Measurements from ENCODE around the gene AGMAT.
A peak's percentile ranks its signal among the peaks of the same experiment; 100 is the strongest.

Gene AGMAT, protein sequence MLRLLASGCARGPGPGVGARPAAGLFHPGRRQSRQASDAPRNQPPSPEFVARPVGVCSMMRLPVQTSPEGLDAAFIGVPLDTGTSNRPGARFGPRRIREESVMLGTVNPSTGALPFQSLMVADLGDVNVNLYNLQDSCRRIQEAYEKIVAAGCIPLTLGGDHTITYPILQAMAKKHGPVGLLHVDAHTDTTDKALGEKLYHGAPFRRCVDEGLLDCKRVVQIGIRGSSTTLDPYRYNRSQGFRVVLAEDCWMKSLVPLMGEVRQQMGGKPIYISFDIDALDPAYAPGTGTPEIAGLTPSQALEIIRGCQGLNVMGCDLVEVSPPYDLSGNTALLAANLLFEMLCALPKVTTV

DNA sequence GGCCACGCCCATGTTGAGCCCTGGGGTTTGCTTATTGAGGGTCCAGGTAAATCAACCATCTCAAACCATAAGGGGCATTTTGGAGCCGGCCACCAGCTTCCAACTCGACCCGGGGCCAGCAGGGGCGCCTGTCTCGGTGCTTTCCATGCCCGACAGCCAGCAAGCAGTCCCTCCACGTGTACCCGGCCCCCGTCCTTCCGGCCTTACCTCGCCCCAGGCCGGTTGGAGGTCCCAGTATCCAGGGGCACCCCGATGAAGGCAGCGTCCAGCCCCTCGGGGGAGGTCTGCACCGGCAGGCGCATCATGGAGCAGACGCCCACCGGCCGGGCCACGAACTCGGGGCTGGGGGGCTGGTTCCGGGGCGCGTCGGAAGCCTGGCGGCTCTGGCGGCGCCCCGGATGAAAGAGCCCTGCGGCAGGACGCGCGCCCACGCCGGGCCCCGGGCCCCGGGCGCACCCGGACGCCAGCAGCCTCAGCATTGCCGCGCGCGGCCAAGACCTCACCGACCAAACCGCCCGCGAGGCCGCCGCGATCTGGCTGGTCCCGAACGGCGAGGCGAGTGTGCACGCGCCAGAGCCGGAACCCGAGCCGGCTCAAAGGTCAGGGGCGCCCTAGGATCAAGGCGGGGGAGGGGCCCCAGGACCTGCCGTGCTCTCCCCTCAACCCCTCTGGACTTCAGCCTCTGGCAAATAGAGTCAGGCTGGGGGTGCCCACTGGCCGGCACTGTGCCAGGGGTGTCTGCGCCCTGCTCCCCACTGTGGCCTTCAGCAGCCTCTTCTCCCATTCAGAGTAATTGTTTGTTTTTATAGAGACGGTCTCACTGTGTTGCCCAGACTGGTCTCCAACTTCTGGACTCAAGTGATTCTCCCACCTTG is at the start of gene AGMAT:
TSS of gene AGMAT (minus strand) at position 563 of the 875 bp plus-strand sequence. CDS start at position 479, 84 bp downstream.
- Histone ChIP-seq H3K4me3 (ENCODE audit: low read length) (peak within 1 kb of the TSS; percentile 21), H3K36me3 (ENCODE audit: insufficient read depth, low read length) (no peaks in the 10 kb centered on the region), H2AFZ (ENCODE audit: low read depth, low read length) (peak within 1 kb of the TSS; percentile 54), H3K27me3 (ENCODE audit: insufficient read depth, low read length) (peaks cover 5% of the 10 kb centered on the region), H3K4me1 (ENCODE audit: insufficient read depth, low read length) (no peaks in the 10 kb centered on the region), H3K9me3 (ENCODE audit: low read length) (no peaks in the 10 kb centered on the region)

DNA sequence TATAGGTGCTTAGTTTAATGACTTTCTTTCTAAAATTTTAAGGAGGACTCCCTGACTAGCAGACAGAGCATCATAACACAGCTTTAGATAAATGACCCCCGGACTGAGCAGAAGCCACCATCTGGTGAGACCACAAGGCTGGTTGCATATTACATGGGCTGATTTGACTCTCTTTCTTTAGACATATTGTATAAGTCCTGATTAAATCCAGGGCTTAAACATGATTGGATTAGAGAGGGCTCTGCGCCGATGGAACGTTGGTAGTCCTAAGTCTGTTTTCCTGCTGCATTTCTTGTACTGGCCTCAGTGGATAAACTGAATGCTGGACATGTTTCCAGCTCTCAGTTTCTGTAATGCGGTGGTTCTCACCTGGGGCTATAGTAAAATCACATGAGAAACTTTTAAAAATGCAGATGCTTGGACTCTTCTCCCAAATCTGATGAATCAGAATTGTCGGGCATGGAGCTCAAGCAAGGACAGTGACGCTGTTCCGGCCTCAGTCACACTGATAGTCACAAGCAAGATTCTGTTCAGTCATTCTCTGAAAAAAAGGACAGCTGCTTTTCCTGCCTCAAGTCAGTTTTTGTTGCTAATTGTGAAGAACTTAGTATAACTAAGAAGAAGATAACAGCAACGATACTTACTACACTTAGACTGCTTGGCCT is 49.0 kb upstream of the AGMAT start:
- Histone ChIP-seq H2AFZ (ENCODE audit: low read depth, low read length) (no peak overlapping the region), H3K9me3 (ENCODE audit: low read length) (no peaks in the 10 kb centered on the region), H3K4me1 (ENCODE audit: insufficient read depth, low read length) (no peaks in the 10 kb centered on the region), H3K4me3 (ENCODE audit: low read length) (no peak overlapping the region), H3K36me3 (ENCODE audit: insufficient read depth, low read length) (peaks cover 80% of the 10 kb centered on the region), H3K27me3 (ENCODE audit: insufficient read depth, low read length) (no peaks in the 10 kb centered on the region)

DNA sequence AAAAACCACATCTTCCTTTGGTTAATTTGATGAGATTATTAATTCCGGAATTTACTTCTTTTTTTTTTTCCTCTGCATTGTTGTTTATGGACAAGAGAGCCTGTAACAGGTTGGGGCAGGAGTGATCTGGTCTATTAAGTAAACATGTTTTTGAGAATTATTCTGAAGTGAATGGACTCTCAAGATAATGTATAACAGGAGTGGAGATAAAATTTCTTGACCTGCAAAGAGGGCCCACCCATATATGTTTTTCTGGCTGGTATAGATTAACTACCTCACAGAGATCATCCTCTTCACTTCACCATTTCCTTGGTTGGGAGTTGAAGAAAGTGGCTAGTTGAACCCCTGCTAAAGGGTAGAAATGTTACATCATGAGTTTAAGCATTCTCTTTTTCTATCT is 43.2 kb upstream of the AGMAT start:
- Histone ChIP-seq H3K27me3 (ENCODE audit: insufficient read depth, low read length) (no peaks in the 10 kb centered on the region), H3K4me3 (ENCODE audit: low read length) (no peak overlapping the region), H3K36me3 (ENCODE audit: insufficient read depth, low read length) (peaks cover 41% of the 10 kb centered on the region), H3K4me1 (ENCODE audit: insufficient read depth, low read length) (no peaks in the 10 kb centered on the region), H2AFZ (ENCODE audit: low read depth, low read length) (no peak overlapping the region), H3K9me3 (ENCODE audit: low read length) (no peaks in the 10 kb centered on the region)

DNA sequence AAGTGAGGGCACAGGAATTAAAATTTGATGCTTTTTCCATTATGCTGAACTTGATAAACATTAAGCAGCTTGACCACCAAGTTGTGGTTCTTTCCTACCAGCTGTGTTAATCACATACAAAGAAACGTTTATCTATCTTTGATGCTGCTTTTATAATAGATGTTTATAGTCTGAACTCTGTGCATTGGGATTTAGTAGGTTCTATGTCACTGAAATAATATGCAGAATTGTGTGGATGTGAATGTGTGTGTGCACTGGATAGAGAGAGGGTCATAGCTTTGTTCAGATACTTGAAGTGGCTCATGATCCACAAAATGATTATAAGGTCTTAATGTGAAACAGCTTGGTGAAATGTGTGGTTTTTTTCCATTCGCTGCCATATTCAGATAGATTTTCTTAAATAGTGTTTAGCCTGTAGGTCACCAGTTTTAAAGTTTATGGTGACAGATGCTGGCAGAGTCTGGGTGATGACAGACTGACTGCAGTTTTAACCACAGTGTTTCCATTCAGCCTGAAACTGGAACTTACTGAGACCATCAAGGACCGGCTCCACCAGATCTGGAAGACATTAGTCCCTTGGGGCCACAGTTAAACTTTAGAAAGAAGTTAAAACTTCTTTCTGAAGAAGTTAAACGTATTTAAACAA is 42.6 kb upstream of the AGMAT start:
- Histone ChIP-seq H3K9me3 (ENCODE audit: low read length) (no peaks in the 10 kb centered on the region), H3K4me1 (ENCODE audit: insufficient read depth, low read length) (no peaks in the 10 kb centered on the region), H3K36me3 (ENCODE audit: insufficient read depth, low read length) (peaks cover 38% of the 10 kb centered on the region), H2AFZ (ENCODE audit: low read depth, low read length) (no peak overlapping the region), H3K27me3 (ENCODE audit: insufficient read depth, low read length) (no peaks in the 10 kb centered on the region), H3K4me3 (ENCODE audit: low read length) (no peak overlapping the region)

DNA sequence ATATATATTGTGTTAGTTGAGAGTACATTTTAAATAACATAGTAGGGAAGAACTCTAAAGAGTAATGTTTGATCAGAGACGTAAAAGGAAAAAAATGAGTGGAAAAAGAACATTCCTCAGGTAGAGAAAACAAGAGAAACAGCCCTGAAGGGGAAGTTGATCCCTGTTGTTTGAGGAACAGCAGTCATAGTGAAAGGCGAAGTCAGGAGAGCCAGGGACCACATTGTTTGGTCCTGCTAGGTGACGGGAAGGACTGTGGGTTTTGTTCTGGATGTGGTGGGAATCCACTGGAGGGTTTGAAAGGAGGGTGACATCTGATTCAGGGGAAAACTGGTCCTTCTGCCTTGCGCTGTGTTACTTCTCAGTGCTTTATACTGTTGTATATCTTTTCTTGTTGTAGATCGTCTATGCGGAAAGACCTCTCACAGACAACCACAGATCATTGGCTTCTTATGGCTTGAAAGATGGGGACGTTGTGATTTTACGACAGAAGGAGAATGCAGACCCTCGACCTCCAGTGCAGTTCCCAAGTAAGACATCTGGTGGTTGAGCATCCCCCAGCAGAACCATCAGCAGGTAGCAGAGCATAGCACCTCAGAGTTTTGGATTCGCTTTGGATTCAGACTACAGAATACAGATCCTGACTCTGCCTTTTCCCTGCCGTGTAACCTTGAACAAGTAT is 41.6 kb upstream of the AGMAT start:
- H2AFZ ChIP-seq (ENCODE audit: low read depth, low read length), result no peak overlapping the region
- no peak overlapping the region for H3K4me3 ChIP-seq (ENCODE audit: low read length)
- H3K4me1 ChIP-seq (ENCODE audit: insufficient read depth, low read length), result no peaks in the 10 kb centered on the region
- H3K36me3 ChIP-seq (ENCODE audit: insufficient read depth, low read length), result peaks cover 31% of the 10 kb centered on the region
- H3K27me3 ChIP-seq (ENCODE audit: insufficient read depth, low read length), result no peaks in the 10 kb centered on the region
- no peaks in the 10 kb centered on the region for H3K9me3 ChIP-seq (ENCODE audit: low read length)

DNA sequence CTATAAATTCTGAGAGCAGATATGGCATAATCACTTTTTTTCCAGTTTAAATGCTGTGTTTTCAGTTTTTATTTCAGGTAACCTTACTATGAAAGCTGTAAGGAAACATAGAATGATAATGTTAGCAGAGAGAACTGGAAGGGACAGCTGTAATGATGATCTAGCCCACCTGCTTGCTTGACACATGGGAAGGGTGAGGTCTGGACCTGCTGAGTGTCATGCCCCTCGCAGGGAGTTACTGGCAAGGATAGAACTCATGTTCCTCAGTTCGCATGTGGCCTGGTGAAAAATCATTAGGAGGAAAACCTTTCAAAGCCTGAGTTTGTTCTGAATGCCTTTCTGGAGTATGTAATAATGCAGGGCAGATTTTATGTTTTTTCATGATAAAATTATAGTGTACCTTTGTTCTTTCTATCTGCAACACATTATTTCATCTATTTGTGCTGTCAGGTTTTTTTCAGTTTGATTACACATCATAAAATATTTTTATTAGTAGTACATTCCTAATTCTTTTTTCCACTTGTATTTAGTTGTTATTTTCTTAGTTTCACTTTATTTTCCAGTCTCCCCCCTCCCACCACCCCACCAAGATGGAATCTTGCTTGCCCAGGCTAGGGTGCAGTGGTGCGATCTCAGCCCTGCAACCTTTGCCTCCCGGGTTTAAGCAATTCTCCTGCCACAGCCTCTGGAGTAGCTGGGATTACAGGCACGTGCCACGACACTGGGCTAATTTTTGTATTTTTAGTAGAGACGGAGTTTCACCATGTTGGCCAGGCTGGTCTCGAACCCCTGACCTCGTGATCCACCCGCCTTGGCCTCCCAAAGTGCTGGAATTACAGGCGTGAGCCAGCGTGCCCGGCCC is 40.4 kb upstream of the AGMAT start:
- no peak overlapping the region for H3K4me3 ChIP-seq (ENCODE audit: low read length)
- no peaks in the 10 kb centered on the region for H3K4me1 ChIP-seq (ENCODE audit: insufficient read depth, low read length)
- H2AFZ ChIP-seq (ENCODE audit: low read depth, low read length), result no peak overlapping the region
- no peaks in the 10 kb centered on the region for H3K9me3 ChIP-seq (ENCODE audit: low read length)
- H3K27me3 ChIP-seq (ENCODE audit: insufficient read depth, low read length), result no peaks in the 10 kb centered on the region
- peaks cover 21% of the 10 kb centered on the region for H3K36me3 ChIP-seq (ENCODE audit: insufficient read depth, low read length)

DNA sequence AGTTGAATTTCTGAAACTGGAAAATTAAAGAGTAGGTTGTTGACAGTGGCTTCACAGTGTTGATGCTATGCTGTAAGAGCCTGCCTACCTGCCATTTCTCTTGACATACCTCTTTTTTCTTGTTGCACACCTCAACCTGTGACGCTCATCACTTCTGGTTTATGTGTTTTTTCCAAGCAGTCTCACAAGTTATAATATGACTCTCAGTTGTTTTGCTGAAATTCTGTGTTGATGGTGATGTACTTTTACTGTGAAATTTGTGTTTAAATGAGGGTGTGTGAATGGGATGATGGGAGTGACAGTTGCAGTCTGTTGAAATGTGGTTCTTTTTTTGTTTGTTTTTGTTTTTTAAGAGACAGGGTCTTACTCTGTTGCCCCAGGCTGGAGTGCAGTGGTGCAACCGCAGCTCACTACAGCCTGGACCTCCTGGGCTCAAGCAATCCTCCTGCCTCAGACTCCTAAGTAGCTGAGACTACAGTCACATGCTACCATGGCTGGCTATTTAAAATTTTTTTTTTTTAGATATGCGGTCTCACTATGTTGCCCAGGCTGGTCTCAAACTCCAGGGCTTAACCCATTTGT is 39.4 kb upstream of the AGMAT start:
- H3K9me3 ChIP-seq (ENCODE audit: low read length), result no peaks in the 10 kb centered on the region
- peaks cover 18% of the 10 kb centered on the region for H3K36me3 ChIP-seq (ENCODE audit: insufficient read depth, low read length)
- H2AFZ ChIP-seq (ENCODE audit: low read depth, low read length), result no peak overlapping the region
- H3K4me1 ChIP-seq (ENCODE audit: insufficient read depth, low read length), result no peaks in the 10 kb centered on the region
- H3K27me3 ChIP-seq (ENCODE audit: insufficient read depth, low read length), result no peaks in the 10 kb centered on the region
- H3K4me3 ChIP-seq (ENCODE audit: low read length), result no peak overlapping the region

DNA sequence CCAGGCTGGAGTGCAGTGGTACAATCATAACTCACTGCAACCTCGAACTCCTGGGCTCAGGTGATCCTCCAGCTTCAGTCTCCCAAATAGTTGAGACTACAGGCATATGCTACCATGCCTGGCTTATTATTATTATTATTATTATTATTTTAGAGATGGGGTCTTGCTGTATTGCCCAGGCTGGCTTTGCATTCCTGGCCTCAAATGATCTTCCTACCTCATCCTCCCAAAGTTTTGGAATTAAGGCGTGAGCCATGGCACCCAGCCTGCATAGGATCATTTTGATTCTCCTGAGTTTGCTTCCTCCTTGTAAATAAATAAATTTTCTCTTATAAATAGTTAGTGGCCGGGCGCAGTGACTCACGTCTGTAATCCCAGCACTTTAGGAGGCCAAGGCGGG is 38.6 kb upstream of the AGMAT start:
- Histone ChIP-seq H3K36me3 (ENCODE audit: insufficient read depth, low read length) (peaks cover 14% of the 10 kb centered on the region), H3K9me3 (ENCODE audit: low read length) (no peaks in the 10 kb centered on the region), H3K27me3 (ENCODE audit: insufficient read depth, low read length) (no peaks in the 10 kb centered on the region), H3K4me3 (ENCODE audit: low read length) (no peak overlapping the region), H2AFZ (ENCODE audit: low read depth, low read length) (no peak overlapping the region), H3K4me1 (ENCODE audit: insufficient read depth, low read length) (peaks cover 5% of the 10 kb centered on the region)

DNA sequence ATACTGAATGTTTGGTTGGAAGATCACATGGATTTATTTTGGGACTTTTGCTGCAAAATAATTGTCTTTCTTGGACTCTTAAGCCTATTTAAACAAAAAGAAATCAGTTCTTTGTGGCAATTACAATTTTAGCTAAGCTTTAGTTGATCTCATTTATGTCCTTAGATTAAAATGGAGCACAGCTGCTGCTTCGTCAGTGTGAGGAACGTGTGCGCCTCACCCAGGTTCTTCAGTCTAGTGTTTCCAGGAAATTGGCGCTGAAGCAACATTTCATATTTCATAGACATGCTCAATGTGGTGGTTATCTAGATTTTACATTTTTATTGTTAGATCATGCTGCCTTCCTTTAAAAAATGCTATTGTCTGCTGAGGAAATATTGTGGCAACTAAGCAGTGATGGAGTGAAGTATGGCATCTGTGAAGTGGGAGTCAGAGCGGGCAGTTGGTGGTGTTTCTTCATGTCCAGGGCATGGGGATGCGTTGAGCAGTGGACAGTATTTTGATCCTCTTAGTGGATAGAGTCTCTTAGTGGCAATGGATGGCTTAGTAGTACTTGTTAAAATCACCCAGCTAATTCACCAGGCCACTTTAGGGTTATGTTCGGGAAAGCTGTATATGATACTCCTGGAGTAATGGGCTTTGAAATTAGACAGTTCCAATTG is 38.0 kb upstream of the AGMAT start:
- Histone ChIP-seq H3K9me3 (ENCODE audit: low read length) (no peaks in the 10 kb centered on the region), H3K4me1 (ENCODE audit: insufficient read depth, low read length) (peaks cover 6% of the 10 kb centered on the region), H3K4me3 (ENCODE audit: low read length) (no peak overlapping the region)

DNA sequence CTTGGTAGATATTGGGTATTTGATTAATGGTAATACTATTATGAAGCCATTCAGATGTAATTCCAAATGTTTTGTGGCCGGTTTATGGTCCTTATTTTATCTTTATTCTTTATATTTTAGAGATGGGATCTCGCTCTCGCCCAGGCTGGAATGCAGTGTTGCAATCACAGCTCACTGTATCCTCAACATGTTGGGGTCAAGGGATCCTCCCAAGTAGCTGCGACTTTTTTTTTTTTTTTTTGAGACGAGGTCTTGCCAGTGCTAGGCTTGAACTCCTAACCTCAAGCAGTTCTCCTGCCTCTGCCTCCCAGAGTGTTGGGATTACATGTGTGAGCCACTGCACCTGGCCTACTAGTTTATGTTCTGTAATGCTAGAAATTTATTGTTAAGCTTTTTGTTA is 37.1 kb upstream of the AGMAT start:
- no peak overlapping the region for H2AFZ ChIP-seq (ENCODE audit: low read depth, low read length)
- H3K4me3 ChIP-seq (ENCODE audit: low read length), result no peak overlapping the region
- H3K36me3 ChIP-seq (ENCODE audit: insufficient read depth, low read length), result peaks cover 5% of the 10 kb centered on the region
- H3K9me3 ChIP-seq (ENCODE audit: low read length), result no peaks in the 10 kb centered on the region
- H3K4me1 ChIP-seq (ENCODE audit: insufficient read depth, low read length), result peaks cover 6% of the 10 kb centered on the region
- no peaks in the 10 kb centered on the region for H3K27me3 ChIP-seq (ENCODE audit: insufficient read depth, low read length)

More for the DNA sequence above, 38.0 kb upstream of the AGMAT start:
- Histone ChIP-seq H2AFZ (ENCODE audit: low read depth, low read length) (no peak overlapping the region), H3K27me3 (ENCODE audit: insufficient read depth, low read length) (no peaks in the 10 kb centered on the region), H3K36me3 (ENCODE audit: insufficient read depth, low read length) (peaks cover 10% of the 10 kb centered on the region)

Measured in neuron (in vitro differentiated cells).